GM19467 (cell line): ENCODE measurements around the gene UQCR11.

Experiments used
- ATAC-seq: cut with Tn5 transposase; IDR thresholded peaks from one replicate; pipeline ENCODE4 v1.9.1; 2021; ENCODE audit warnings: mild to moderate bottlenecking, moderate library complexity; ENCODE audit not compliant: unreplicated experiment

The UQCR11 gene

DNA sequence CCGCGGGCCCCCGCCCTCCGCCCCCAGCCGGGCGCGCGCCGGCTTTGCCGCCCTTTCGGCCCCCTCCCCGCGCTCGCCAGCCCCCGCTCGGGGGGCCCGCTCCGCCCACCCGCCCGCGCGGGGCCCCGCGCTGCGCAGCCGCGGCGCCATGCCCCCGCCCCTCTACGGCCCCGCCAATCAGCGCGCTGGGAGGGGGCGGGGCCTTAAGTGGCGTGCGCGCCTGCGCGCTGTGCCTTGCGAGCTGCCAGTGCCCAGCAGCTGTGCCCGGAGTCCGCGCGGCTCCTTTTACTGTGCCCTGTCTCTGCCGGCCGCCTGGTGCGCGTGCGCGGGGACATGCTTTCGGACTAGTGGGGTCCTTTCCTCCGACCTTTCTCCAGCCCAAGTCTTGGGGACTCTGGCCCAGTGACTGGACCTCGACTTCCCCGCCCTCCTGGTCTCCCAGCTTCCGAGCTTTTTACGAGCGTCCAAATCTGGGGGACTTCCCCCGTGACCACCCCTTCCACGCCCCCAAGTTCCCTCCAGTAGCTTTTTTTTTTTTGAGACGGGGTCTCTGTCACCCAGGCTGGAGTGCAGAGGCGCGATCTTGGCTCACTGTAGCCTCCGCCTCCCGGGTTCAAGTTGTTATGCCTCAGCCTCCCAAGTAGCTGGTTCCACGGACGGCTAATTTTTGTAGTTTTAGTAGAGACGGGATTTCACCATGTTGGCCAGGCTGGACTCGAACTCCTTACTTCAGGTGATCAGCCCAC, 12.3 kb downstream of the UQCR11 start, which contains the start of gene MBD3:
Gene MBD3 (minus strand): TSS at position 111 of the 746 bp plus-strand sequence. CDS start 234 bp downstream, outside the sequence.
- peak; percentile 73 for ATAC-seq

DNA sequence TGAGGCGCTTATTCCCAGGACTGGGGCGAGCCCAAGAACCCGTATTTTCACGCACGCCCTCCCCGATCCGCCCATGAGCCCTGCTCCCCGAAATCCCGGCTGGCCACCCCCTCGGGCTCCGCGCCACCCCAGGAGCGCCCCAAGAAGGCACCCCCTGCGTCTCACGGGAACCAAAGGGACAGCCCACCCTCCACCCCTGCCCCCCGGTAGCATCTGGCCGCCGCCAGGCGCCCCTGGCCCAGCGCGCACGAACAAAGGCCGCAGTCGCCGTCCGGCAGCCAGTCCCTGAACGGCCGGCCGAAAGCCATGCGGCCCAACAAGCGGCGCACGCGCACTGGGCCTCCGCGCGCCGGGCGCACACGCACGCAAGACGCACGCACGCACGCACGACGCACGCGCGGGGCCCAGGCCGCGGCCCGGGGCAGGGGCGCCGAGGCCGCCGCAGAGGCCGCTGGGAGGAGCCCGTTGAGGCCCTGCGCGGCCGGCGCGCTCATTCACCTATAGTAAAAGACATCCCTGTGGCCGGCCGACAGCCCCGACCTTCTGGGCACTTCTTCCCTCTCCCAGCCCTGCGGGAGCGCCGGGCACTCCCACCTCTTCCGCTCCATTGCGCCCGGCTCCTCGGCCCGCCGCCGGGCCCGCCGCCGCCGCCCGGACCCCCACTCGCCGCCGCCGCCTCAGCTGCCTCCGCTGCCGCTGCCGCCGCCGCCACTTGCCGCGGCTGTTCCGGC, 13.1 kb downstream of the UQCR11 start:
- peak; percentile 53 for ATAC-seq

DNA sequence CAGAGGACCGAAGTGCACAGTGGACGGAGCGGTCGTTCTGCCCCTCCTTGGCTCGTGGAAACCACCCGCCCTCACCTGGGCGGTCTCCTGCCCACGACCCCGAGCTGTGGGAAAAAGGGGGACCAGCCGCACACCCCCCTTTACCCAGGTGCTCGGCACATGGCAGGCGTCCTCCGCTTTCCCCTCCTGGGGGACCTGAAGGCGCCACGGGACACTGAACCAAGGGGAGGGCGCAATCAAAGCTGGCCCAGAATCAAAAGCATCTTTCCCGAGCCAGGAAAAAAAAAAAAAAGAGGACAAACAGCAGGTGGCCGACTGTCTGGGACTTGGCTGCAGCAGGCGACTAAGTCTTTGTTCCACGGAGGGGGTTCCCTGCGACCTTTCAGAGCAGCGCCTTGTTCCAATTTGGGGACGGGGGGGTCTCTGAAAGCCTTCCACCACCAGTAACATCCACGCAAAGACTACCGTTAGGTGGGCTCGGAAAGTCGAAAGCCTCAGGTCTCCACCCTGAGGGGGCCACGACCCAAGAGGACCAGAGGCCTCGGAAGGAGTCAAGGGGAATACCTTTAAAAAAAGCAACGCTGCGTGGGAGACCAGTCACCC, 13.7 kb downstream of the UQCR11 start:
- ATAC-seq, result no peak

DNA sequence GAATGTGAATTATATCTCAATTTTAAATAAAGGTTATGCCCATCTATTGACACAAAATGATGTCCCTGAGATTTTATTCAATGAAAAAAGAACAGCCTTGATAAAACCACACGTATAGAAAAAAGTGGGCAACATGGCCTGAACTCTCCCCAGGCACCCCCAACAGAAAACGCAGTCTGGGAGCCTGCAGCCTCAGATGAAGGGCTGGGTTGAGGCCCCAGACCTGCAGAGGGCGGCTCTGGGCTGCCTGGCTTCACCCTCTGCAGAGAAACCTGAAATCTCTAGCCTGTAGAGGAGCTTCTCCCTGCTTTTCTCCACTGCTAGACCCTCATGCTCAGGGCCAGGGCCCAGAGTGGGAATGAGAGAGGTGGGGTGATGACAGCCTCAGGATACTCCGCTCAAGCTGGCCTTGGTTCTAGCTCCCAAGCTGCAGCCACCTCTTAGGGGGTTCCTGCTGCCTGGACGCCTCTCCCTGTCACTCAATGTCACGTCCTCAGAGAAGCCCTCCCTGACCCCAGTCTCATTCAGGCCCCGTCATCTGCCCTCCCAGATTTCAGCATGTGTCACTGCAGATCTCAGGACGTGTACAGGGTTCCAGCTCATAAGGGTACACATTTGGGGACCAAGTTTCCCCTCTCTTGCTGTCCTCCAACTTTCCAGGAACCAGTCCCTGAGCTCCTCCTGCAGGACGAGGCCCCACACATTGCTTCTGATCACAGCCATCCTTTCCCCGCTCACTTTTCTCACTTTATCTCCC, 14.4 kb downstream of the UQCR11 start:
- no peak for ATAC-seq

DNA sequence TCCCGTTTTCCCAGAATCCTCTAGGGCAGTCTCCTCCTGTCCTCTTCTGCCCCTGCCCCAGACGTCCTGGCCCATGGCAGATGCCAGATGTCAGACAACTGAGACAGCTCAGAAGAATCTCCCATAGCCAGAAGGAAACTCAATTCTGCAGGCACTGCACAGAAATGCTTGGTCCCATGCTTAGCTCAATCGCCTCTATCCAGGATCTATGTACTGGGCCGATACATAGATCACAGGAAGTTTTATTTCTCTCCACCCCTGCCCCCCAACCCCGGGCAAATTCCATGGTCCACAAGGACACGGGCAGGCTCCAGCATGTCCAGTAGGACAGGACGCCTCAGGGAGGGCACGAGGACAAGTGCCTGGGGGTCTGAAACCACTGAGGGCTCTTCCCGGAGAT, 17.4 kb downstream of the UQCR11 start:
- ATAC-seq, result no peak

DNA sequence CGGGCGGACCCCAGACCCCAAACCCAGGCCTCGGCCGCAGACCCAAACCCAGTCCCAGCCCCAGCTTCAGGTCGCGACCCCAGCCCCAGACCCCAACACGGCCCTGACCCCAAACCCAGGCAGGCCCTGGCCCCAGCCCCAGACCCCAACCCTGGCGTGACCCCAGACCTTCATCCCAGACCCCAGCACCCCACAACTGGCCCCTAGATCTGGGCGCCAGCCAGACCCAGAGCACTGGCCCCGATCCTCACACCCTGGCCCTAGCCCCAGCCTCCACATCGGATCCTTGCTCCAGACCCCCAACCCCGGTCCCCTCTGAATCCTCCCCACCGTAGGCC, 20.1 kb downstream of the UQCR11 start:
- ATAC-seq, result no peak

DNA sequence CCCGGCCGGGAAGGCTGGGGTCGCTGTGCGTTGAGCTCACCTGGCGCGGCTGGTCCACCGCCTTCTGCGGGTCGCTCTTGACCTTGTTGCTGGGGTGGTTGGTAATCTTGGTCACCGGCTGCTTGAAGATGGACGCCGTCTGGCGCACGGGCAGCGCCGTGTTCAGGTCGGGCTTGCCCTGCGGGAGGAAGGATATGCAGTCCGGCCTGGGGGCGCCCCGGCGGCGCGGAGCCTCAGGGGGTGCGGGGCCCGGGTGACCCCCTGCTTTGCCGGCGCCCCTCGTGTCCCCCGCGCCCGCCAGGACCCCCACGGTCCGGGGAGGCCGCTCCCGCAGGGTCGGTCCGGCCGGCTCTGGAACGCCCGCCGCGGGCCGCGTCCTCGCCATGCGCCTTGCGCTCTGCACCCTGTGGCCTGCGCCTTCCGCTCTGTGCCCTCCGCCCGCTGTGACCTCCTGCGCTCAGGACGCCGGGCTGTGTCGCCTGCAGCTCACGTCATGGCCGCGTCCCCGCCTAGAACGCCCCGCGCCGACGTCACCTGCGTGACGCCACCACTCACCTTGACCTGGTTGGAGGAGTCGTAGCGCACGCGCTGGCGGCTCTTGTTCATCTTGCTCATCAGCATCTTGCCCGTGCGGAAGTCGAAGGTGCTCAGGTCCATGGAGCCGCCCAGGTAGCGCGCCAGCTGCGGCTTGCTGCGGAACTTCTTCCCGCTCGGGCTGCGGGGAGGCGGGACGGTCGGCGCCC, 20.6 kb downstream of the UQCR11 start:
- ATAC-seq, result no peak

DNA sequence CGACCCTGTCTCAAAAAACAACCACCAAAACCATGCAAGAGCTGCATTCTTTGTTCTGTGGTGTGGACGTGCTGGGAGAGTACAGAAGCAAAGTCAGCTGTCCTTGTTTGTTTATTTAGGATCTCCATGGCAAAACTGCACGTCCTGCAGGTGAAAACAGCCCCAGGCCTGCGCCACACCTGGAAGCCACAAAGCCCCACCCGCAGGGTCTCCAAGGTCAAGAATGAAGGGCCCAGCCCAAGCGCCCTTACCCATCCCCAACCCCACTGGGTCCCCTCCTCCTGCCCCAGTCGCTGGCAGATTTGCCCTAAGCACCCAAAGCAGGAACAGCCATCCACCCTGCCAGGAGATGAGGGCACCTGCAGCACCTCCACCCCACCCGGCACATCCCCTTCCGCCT, 23.1 kb downstream of the UQCR11 start:
- ATAC-seq, result no peak

DNA sequence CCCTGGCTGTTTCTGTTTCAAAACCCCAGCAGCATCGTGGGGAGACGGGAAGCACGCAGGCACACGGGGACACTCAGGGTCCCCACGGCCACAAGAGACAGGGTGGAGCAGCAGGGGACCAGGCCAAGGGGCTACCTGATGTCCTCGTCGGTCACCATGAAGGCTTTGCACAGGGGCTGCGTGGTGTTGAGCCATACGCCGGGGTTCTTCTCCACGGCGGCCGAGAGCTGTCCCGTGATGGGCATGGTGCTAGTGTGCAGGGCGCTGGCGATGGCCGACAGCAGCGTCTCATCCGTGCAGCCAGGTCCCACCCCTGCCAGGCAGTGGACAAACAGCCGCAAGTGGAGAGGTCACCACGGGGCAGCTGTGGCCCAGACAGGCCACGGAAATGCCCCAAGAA, 24.3 kb downstream of the UQCR11 start:
- no peak for ATAC-seq

DNA sequence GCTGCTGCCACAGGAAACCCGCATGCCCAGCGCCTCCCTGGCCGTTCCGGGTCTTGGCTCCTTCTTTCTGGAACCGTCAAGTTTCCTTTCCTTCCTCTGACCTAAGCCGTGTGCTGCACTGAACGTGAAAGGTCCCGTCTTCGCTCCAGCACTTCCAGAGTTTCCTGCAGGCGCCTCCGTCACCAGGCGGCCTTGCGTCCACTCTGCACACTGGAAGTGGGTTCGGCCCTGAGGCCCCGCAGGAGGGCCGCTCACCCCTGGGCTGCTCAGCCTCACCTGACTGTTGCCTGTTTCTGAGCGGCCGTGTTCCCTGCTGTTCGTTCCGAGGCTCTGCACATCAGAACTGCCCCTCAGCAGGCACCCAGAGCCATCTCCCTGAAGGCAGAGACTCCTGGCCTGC, 24.9 kb downstream of the UQCR11 start:
- ATAC-seq, result no peak

DNA sequence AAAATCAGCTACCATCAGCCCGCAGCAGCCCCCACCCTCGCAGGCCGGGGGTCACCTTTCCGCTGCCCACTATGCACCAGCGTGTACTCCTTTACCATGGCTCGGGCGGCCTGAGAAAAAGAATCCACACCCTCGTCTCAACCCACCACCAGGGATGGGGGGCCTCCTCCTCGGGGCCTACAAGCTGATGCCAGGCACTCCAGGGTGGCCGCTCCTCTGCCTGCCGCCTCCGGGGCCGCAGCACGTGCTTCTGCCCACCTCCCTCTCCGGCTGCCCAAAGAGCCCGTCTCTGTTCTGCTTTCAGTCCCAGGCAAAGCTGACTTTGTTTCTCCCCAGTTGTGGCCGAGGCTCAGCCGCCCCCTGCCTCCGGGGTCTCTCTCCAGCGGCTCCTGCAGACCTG, 26.0 kb downstream of the UQCR11 start:
- ATAC-seq, result no peak

DNA sequence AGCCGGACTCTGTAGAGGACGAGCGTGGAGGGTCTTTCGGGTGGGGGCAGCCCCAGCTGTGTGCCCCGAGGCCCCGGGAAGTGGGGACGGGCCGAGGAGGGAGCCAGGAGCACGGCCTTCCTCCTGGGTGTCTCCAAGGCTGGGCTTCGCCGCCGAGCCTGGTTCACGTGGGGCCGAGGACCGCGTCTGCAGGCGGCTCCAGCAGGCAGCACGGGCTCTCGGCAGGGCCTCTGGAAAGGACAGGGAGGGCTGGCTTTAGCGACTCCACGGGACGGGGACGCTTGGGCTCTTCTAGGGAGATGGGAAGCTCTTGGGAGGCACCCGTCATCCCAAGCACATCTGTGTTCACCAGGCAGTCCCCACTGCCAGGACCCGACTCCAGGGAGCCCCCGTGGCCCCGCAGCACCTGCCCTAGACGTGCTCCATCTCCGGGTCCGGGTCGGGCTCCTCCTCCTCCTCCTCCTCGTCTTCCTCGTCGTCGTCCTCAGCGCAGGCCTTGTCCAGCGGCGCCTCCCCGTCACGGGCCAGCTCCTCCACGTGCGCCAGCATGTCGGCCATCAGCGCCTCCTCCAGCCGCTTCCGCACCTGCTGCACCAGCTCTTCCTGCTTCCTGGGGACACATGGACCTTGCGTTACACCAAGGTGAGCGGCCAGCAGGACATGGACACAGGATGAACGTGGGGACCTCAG, 27.2 kb downstream of the UQCR11 start:
- ATAC-seq, result no peak

DNA sequence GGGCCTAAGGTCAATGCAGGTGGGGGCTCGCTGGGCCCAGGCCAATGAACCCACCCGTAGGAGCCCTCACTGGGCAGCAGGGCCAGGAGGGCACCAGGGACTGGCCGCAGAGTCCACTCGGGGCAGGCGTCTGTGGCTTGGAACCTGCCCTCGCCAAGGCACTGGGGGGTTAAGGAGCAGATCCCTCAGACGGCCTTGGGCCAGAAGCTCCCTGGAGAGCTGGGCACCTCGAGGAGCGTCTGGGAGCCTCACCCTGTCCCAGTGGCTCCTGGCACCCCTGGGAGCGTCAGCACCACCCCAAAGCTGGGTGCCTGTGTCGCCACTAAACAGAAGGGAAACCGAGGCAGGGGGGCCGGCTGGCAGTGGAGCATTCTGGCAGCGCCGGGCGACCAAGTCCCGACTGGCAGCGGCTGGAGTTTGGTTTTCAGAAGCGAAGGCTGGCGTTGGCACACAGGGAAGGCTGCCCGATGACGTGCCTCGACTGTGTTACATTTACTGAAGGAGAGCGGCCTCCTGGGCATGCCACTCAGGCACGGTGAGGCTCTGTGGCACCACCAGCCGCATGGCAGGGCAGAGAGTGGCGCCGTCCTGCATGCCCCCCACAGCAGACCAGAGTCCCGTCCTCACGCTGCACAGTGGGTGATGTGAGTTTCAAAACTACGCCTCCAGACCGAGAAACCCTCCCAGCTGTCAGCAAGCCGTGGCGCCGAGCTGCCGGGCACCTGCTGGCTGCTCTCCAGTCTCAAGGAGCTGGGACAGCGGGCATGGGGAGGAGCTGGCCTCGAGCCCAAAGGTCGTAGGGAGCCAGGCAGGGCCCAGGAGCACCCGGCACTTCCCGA, 28.0 kb downstream of the UQCR11 start:
- ATAC-seq, result no peak

DNA sequence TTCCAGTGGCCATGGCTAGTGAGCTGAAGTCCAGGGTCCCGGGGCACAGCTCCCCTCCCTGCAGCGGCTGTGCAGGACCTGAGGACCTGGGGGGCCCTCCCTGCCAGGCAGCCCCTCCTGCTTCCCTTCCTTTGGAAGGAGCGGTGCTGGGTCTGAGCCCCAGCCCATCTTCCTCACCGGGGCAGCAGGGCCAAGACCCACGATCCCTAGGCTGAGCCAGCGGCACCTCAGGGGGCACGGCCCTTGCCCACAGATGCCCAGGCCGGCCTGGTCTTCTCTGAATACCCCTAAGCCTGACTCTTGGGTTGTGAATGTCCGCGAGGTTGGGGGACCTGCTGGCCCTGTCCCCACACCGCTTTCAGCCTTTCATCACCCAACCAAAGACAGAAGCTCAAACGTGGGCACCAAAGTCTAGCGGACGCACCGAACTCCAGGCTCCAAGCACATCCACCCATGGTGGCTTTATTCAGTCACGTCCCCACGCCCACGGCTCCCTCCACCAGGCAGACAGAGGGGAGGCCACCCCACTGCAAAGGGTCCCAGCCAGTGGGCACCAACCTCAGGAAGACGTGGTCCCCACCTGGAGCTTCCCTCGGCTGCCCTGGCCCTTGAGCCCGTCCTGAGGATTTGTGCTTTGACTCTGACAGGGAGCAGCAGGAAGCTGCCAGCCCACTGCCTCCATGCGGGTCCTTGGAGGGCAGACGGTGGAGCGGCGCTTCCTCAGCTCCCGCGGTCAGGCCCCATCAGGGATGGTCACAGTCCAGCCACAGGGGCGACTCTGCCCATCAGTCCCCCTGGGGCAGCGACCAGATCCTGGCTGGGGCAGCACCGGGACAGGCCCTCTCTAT, 28.8 kb downstream of the UQCR11 start:
- ATAC-seq, result no peak

DNA sequence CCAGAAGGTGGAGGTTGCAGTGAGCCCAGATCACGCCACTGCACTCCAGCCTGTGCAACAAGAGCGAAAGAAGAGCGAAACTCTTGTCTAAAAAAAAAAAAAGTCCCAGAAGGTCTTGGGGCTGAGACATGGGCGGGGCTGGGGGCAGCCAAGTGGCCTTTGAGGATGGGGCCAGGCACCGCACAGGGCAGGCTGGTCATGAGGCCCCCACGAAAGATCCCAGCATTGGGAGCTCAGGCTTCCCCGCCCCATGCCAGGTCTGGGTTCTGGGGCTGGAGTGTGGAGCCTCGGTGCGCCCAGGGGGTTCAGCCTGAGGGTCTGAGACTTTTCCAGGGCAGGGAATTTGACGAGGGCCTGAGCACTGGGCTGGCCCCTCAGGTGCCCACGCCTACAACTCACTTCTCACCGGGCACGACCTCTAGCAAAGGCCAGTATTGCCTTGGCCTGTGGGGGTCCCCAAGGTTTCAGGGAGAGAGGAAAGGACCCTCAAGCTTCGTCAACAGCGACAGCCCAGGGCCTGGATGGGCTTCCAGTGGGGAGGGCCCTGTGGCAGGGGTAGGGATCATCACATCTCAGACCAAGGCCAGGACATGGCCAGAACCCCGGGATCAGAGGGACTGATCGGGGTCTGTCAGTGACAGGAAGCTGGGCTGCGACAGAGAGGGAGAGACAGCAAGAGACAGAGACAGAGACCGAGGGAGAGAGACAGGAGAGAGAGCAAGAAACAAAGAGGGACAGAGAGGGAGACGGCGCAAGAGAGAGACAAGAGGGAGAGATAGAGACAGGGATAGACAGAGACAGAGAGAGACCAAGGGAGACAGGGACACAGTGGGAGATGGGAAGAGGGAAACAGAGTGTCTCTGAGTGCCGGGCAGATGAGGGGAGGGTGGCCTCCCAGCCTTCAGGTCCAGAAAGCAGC, 29.7 kb downstream of the UQCR11 start:
- no peak for ATAC-seq

DNA sequence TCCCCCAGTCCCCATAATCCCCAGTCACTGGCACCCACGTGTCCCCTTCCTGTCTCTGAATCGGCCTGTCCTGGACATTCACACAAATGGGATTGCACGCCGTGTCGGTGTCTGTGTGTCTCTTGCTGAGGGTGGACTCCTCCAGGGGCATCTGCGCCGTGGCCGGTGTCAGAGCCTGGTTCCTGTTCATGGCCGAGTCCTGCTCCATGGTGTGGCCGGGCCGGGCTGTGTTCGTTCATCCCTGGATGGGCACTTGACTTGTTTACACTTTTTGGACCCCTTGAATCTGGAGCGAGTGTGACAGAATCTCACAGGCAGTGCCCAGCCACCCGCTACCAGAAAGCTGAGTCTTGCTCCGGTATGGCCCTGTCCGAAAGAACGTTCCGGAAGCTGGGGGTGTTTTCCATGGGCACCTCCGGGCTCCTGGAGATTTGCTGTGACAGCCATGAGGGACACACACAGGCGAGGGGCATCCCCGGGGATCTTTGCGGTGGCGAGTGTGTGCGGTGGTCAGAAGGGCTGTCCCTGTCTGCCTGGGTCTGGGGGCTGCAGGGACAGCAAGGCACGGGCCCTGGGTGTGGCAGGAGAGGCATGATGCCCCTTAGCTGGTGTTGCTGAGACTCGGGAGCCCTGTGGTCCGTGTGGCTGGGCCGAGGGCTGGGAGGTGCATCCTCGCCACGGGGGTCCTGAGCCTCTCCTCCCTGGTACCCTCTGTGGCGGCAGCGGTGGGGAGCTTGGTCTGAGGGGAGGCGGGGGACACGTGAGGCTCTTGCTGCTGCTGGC, 30.7 kb downstream of the UQCR11 start:
- ATAC-seq, result no peak
